ENCODE measurements around the gene NT5C1A. TPM values are rescaled to one million over a fixed set of nuclear protein-coding genes. Genes with fewer than 3 reads are reported as not detected.

The NT5C1A gene
- total RNA-seq, 1 experiment from 2014 or later = not detected

GRCh38 chr1:39720094-39720999 lies 48.4 kb upstream of the NT5C1A start:
- no peak overlapping the region for H2BK15ac ChIP-seq (ENCODE audit: low read depth, low read length)
- H3T11ph ChIP-seq (ENCODE audit: low read length) = no peak overlapping the region
- WGBS (ENCODE audit: extremely low coverage, insufficient read length, low lambda C conversion rate) = no CpG with 5 or more reads among the region's 7 CpGs
- no peak overlapping the region for H4K8ac ChIP-seq (replicated peaks; ENCODE audit: insufficient read length, low read depth, low read length)
- H3K79me2 ChIP-seq (ENCODE audit: insufficient read depth, low read length) = no peaks in the 10 kb centered on the region
- H4K5ac ChIP-seq (ENCODE audit: insufficient read length, low read depth, low read length) = no peak overlapping the region
- H2BK12ac ChIP-seq (ENCODE audit: insufficient read length, low read depth, low read length) = no peak overlapping the region
- no peak overlapping the region for H3K27ac ChIP-seq (ENCODE audit: insufficient read length, low read depth, low read length)
- H3K18ac ChIP-seq (ENCODE audit: insufficient read length, low read depth, low read length) = no peak overlapping the region
- no peaks in the 10 kb centered on the region; a peak in 1 of 5 replicates for H3K9me3 Mint-ChIP-seq
- no peak overlapping the region for H3K27ac Mint-ChIP-seq
- no peaks in the 10 kb centered on the region for H3K36me3 Mint-ChIP-seq (ENCODE audit: insufficient read depth in 1 of 3, low read depth in 3 of 3)
- TF ChIP-seq CTCF (conservative IDR thresholded peaks at IDR 0.05) = peak; percentile 84
- no peak overlapping the region for H2BK20ac ChIP-seq (ENCODE audit: low read depth, low read length, poor library complexity, severe bottlenecking)
- no peaks in the 10 kb centered on the region for H3K9me3 ChIP-seq (ENCODE audit: control insufficient read depth, low read depth, low read length)
- H3K4me2 ChIP-seq (ENCODE audit: insufficient read depth, insufficient read length, low read length) = no peak overlapping the region
- H3K27me3 Mint-ChIP-seq (ENCODE audit: low read depth) = peaks cover 96% of the 10 kb centered on the region
- H3K4me1 ChIP-seq (ENCODE audit: insufficient read depth, low read length) = no peaks in the 10 kb centered on the region
- no peak overlapping the region for H2AK5ac ChIP-seq (ENCODE audit: insufficient read length, low read length)
- H2AFZ ChIP-seq (ENCODE audit: low read length) = no peak overlapping the region
- H3K9ac ChIP-seq (ENCODE audit: extremely low read depth, insufficient read length, low read length) = no peak overlapping the region
- H3K23me2 ChIP-seq (ENCODE audit: insufficient read length, low read depth, low read length, poor library complexity, severe bottlenecking) = no peaks in the 10 kb centered on the region
- DNase-seq = no peak
- no peak overlapping the region for H3K56ac ChIP-seq (ENCODE audit: insufficient read length, low read depth, low read length)
- H3K14ac ChIP-seq (ENCODE audit: insufficient read depth, low read length) = no peak overlapping the region
- H3K4me1 Mint-ChIP-seq = no peaks in the 10 kb centered on the region
- H3K4ac ChIP-seq (ENCODE audit: low read depth, low read length) = no peak overlapping the region
- no peak overlapping the region for H2BK5ac ChIP-seq (ENCODE audit: insufficient read length, low read length)
- no peaks in the 10 kb centered on the region for H3K79me1 ChIP-seq (ENCODE audit: insufficient read depth, low read depth, low read length, poor library complexity, severe bottlenecking)
- no peaks in the 10 kb centered on the region for H4K20me1 ChIP-seq (ENCODE audit: control insufficient read depth, insufficient read depth, insufficient read length)
- H3K4me3 Mint-ChIP-seq = no peak overlapping the region
- H3K23ac ChIP-seq (ENCODE audit: insufficient read length, low read depth, low read length) = no peak overlapping the region
- peaks cover 35% of the 10 kb centered on the region for H3K27me3 ChIP-seq (ENCODE audit: insufficient read depth, low read length)
- no peak overlapping the region for H2BK120ac ChIP-seq (ENCODE audit: low read depth, low read length, poor library complexity, severe bottlenecking)
- H4K91ac ChIP-seq (ENCODE audit: insufficient read length, low read depth, low read length) = no peak overlapping the region
